Smooth muscle cell (in vitro differentiated cells): Measurements from ENCODE around the gene OLFML2B. TPM values are rescaled to one million over a fixed set of nuclear protein-coding genes. Genes with fewer than 3 reads are reported as not detected.

Experiments
- DNase-seq: peaks from one replicate; lab custom pipeline; 2025; ENCODE audit not compliant: unreplicated experiment; lab: John Stamatoyannopoulos, UW
- H2AFZ ChIP-seq: fragments of 200-600 bp; sonication (generic); 2 replicates; pipeline ENCODE4 v1.6.0; 2016; ENCODE audit warnings: antibody characterized with exemption, low read depth, mild to moderate bottlenecking
- H3F3A ChIP-seq: fragments of 200-600 bp; sonication (generic); 2 replicates; pipeline ENCODE4 v1.6.0; 2017; ENCODE audit warnings: antibody characterized with exemption, low read depth
- H3K27ac ChIP-seq: fragments of 200-600 bp; sonication (generic); 2 replicates; pipeline ENCODE4 v1.5.1; 2016; ENCODE audit warnings: low read depth, mild to moderate bottlenecking
- H3K27me3 ChIP-seq: fragments of 200-600 bp; sonication (generic); 2 replicates; pipeline ENCODE4 v1.6.1; 2016; ENCODE audit warnings: low read depth, mild to moderate bottlenecking
- H3K36me3 ChIP-seq: fragments of 200-600 bp; sonication (generic); 2 replicates; pipeline ENCODE4 v1.5.1; 2016; ENCODE audit warnings: low read depth
- H3K4me1 ChIP-seq: fragments of 200-600 bp; sonication (generic); 2 replicates; pipeline ENCODE4 v1.5.1; 2016; ENCODE audit warnings: low read depth
- H3K4me2 ChIP-seq: fragments of 200-600 bp; sonication (generic); 2 replicates; pipeline ENCODE4 v1.6.0; 2016; ENCODE audit warnings: mild to moderate bottlenecking
- H3K4me3 ChIP-seq: fragments of 200-600 bp; sonication (generic); 2 replicates; pipeline ENCODE4 v1.5.1; 2016; ENCODE audit warnings: mild to moderate bottlenecking
- H3K79me2 ChIP-seq: fragments of 200-600 bp; sonication (generic); 2 replicates; pipeline ENCODE4 v1.6.0; 2016; ENCODE audit warnings: low read depth, mild to moderate bottlenecking
- H3K9ac ChIP-seq: fragments of 200-600 bp; sonication (generic); 2 replicates; pipeline ENCODE4 v1.6.0; 2016; ENCODE audit warnings: low read depth
- H3K9me3 ChIP-seq: fragments of 200-600 bp; sonication (generic); replicated peaks from 2 replicates; pipeline ENCODE4 v1.5.1; 2016; ENCODE audit warnings: low read depth
- H4K20me1 ChIP-seq: fragments of 200-600 bp; sonication (generic); 2 replicates; pipeline ENCODE4 v1.6.0; 2016; ENCODE audit warnings: low read depth
- CTCF ChIP-seq: fragments of 200-600 bp; sonication (generic); IDR thresholded peaks from 2 replicates; pipeline ENCODE4 v1.5.1; 2017; ENCODE audit warnings: borderline replicate concordance, mild to moderate bottlenecking, antibody characterized with exemption; ENCODE audit not compliant: insufficient read depth, poor library complexity, severe bottlenecking
- whole genome bisulfite sequencing: methylation state at CpG from one replicate; pipeline ENCODE4 v1.1.7; 2016; ENCODE audit warnings: low lambda C conversion rate; 5-methylcytosine and 5-hydroxymethylcytosine counted together
- polyA plus RNA-seq: library from polyadenylated mRNA; unstranded; fragments of >200 nt; fragmentation: Nextera tagmentation; extraction: Ambion mirVana; gene quantifications from 2 replicates; pipeline ENCODE4 v1.2.1, GENCODE V29; 2016
- total RNA-seq: library from RNA; depleted of rRNA; stranded (reverse); fragments of >200 nt; gene quantifications from 2 replicates; pipeline ENCODE4 v1.2.3, GENCODE V29; 2014

Gene OLFML2B
- total and polyA plus RNA-seq, 2 experiments from 2014 or later, result 5.9 to 9.7 TPM

DNA sequence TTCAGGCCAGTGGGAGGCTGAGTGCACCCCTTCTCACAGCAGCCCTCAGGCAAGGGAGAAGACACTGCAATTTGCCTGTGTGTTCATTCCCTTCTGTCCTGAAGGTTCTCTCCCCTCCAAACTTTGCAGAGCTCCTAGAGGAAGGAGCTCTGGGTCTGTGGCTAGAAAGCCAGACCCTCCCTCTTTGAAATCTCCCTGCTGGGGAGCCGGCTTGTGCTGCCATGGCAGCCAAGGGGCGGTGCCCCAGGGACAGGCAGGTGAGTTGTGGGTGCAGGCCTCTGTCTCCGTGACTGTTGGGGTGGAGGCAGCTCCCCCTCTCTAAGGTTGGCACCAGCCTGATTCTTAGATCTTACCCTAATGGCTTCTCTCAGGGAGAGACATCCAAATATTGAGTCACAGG is 53.0 kb downstream of the OLFML2B start:
- H3K9ac ChIP-seq, result no peak overlapping the region
- no peaks in the 10 kb centered on the region for H3F3A ChIP-seq
- no peak overlapping the region for H3K27ac ChIP-seq
- H2AFZ ChIP-seq, result no peak overlapping the region
- WGBS, result 74% methylated on average over 3 of the region's 3 CpGs
- no peaks in the 10 kb centered on the region for H3K27me3 ChIP-seq
- H3K79me2 ChIP-seq, result no peaks in the 10 kb centered on the region
- H3K4me1 ChIP-seq, result no peaks in the 10 kb centered on the region
- no peak for TF ChIP-seq CTCF
- no peaks in the 10 kb centered on the region for H4K20me1 ChIP-seq
- no peaks in the 10 kb centered on the region for H3K9me3 ChIP-seq
- DNase-seq, result no peak
- H3K36me3 ChIP-seq, result no peaks in the 10 kb centered on the region
- H3K4me2 ChIP-seq, result no peak overlapping the region
- H3K4me3 ChIP-seq, result no peak overlapping the region

DNA sequence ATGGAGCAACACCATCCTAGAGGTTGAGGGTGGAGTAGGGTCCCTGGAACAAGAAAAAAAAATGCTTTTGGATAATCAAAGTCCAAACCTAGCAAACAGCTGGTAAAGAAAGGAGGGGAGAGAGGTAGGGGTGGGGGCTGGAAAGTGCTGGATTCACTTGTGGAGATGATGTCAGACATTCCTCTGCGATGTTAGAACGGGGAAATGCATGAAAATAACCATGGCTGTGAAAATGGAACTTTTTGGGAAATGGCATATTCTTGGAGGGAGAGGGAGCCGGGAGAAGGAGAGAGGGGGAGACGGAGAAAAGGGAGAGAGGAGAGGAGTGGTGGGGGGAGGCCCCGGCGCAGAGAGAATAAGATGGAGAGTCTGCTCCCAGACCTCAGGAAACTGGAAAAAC is 53.6 kb downstream of the OLFML2B start:
- H3K4me3 ChIP-seq, result no peak overlapping the region
- H2AFZ ChIP-seq, result no peak overlapping the region
- H3K27me3 ChIP-seq, result no peaks in the 10 kb centered on the region
- H3K9ac ChIP-seq, result no peak overlapping the region
- no peak for DNase-seq
- H3K4me2 ChIP-seq, result no peak overlapping the region
- H3F3A ChIP-seq, result no peaks in the 10 kb centered on the region
- no peak overlapping the region for H3K27ac ChIP-seq
- no peaks in the 10 kb centered on the region for H3K9me3 ChIP-seq
- TF ChIP-seq CTCF, result no peak
- WGBS, result 69% methylated on average over 6 of the region's 6 CpGs
- no peaks in the 10 kb centered on the region for H3K79me2 ChIP-seq
- no peaks in the 10 kb centered on the region for H3K4me1 ChIP-seq
- H4K20me1 ChIP-seq, result no peaks in the 10 kb centered on the region
- H3K36me3 ChIP-seq, result no peaks in the 10 kb centered on the region

DNA sequence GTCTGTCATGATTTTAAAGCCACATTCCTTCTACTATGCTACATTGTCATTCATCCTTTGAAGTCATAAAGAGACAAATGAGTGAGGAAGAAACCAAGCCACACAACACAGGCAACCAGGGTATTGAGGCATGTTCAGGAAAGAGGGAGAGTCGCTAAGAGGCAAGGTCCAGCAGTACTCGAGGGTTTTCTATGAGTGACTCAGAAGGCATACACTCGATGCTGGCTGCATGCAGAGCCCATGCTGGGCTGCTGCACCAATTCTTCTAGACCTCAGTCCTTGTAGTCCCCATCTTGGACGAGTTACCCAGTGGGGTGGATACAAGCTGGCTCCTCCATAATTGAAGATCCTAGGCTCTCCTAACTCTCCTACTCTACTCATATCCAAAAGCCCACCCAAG is 57.6 kb downstream of the OLFML2B start:
- H3K4me2 ChIP-seq, result no peak overlapping the region
- TF ChIP-seq CTCF, result no peak
- no peak overlapping the region for H3K9ac ChIP-seq
- 82% methylated on average over 4 of the region's 4 CpGs for WGBS
- H4K20me1 ChIP-seq, result no peaks in the 10 kb centered on the region
- no peak overlapping the region for H2AFZ ChIP-seq
- no peaks in the 10 kb centered on the region for H3K9me3 ChIP-seq
- peaks cover 11% of the 10 kb centered on the region for H3K4me1 ChIP-seq
- H3K36me3 ChIP-seq, result no peaks in the 10 kb centered on the region
- peaks cover 19% of the 10 kb centered on the region for H3F3A ChIP-seq
- H3K27me3 ChIP-seq, result no peaks in the 10 kb centered on the region
- H3K79me2 ChIP-seq, result no peaks in the 10 kb centered on the region
- no peak overlapping the region for H3K27ac ChIP-seq
- no peak for DNase-seq
- no peak overlapping the region for H3K4me3 ChIP-seq

DNA sequence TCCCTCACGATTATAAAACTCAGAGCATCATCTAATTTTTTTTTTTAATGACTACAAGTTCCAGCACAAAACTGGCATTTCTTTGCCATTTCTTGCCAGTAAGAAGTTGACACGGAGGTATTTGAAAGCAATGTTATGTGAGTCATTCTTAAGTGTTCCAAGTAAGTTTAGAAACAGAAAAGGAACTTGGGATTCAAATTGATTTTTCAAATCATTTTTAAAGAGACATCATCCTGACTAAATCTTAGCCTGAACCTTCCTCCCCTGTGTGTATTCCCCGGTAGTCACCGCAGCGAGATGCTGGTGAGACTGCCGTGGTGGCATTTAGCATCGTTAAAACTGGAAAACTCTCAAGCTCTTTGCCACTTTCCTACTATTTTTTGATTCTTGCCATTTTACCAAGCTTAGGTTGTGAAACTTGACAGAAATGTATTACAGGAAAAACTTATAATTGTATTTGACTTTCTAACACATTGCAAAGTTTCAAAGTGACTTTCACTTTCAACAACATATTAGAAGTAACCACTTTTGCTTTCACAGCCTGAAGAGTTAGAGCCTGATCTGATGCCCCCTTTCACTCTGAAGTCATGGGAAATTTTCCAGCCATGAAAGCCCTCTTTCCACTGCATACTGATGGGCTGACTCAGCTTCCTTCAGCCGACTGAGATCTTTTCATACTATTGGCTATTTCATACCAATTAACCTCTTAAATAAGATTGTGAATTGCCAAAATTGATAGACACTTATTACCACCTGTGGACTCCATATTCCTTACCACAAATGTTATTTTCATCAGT is 61.4 kb downstream of the OLFML2B start:
- Histone ChIP-seq H3K36me3 (no peaks in the 10 kb centered on the region), H4K20me1 (no peaks in the 10 kb centered on the region), H3K9ac (peak overlapping the region; percentile 86), H3K4me2 (peak overlapping the region; percentile 74), H3K4me3 (peak overlapping the region; percentile 9), H3K79me2 (no peaks in the 10 kb centered on the region), H2AFZ (no peak overlapping the region), H3K9me3 (no peaks in the 10 kb centered on the region), H3F3A (peaks cover 20% of the 10 kb centered on the region), H3K4me1 (peaks cover 11% of the 10 kb centered on the region), H3K27me3 (no peaks in the 10 kb centered on the region), H3K27ac (peak overlapping the region; percentile 92)
- no peak for TF ChIP-seq CTCF
- 29% methylated on average over 8 of the region's 8 CpGs for WGBS
- no peak for DNase-seq
